ENCODE measurements around the gene TBC1D22B. TPM values are rescaled to one million over a fixed set of nuclear protein-coding genes. Genes with fewer than 3 reads are reported as not detected.
"Not testable (repeated sequence)": the region's sequence is repeated elsewhere in the genome, so short reads cannot be mapped to it uniquely, and the experiment has no call there.

Gene TBC1D22B
- total RNA-seq, 1 experiment from 2014 or later: 5.9 TPM

GRCh38 chr6:37265860-37266259 lies 8.3 kb downstream of the TBC1D22B start:
- DNase-seq (ENCODE audit: low read depth): no peak

DNA sequence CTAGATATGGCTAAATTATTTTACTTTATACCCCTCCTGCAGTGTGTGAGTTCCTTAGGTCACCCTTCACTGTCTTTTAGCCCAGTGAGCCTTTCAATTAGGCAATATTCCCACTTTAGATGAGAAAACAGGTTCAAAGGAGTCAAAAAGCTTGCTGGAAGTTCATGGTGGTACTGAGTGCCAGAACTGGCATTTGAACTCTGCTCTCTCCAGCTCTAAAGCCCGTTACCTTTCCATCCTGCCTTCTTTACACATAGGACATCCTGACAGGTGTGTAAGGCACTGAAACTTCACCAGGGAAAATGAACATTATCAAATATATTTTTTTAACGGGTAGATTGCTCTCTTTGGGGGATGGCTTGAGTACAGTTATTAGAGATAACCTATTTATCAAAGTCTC lies 11.5 kb downstream of the TBC1D22B start:
- no peak for DNase-seq (ENCODE audit: low read depth)

DNA sequence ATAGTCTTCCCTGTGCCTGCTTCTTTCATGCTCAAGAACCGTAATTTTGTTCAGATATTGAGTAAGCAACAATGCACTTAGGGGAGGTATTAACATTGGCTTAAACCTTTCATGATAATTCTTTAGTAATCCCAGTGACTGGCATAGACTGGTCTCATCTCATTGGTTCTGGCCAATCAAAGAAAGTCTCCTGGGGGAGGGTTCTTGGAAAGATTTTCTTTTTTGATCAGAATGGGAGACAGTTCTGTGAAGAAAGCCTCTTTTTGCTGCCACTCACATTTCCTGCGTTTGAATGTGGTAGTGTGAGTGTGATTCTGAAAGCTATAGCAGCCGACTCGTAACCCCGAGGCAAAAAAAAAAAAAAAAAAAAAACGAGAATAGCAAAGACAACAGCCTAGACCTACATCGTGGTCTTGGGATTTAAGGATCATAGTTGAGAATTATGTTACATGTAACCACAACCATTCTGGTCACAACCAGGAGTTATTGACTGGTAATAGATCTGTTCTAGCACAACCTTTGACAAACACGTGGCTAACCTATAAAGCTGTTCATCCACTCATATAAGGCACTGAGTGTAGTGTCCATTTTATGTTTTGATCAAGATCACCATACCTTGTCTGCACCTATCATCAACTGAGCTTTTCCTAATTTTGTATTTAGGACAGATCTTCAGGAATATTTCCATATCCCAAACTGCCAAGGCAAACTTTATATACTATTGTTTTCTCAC lies 15.4 kb downstream of the TBC1D22B start:
- DNase-seq (ENCODE audit: low read depth): no peak

DNA sequence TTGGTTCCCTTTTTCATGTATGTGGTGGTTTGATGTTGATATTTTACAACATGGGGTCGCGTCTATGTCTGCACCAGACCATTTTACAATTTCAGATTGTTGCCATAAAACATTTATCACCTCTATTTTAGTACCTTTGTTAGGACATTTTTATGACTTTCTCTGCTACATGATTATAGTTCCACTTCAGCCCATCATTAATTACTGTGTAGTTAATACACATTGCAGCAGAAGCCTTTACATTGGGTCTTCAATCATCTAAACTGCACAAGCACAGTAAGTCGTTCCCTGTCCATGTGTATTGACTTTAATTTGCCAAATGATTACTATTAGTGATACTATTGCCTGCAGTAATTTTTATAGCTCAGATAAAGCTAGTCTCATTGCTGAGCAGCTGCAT lies 16.1 kb downstream of the TBC1D22B start:
- no peak for DNase-seq (ENCODE audit: low read depth)

- DNase-seq (ENCODE audit: low read depth): no peak
Observed at GRCh38 chr6:37275350-37275749, 17.8 kb downstream of the TBC1D22B start.

GRCh38 chr6:37277001-37277409 lies 19.4 kb downstream of the TBC1D22B start:
- DNase-seq (ENCODE audit: low read depth): no peak

- no peak for DNase-seq (ENCODE audit: low read depth)
Observed at GRCh38 chr6:37279366-37280134, 22.0 kb downstream of the TBC1D22B start.

GRCh38 chr6:37280162-37280887 lies 22.8 kb downstream of the TBC1D22B start:
- DNase-seq (ENCODE audit: low read depth): no peak

- no peak for DNase-seq (ENCODE audit: low read depth)
Observed at GRCh38 chr6:37282371-37282770, 24.8 kb downstream of the TBC1D22B start.

DNA sequence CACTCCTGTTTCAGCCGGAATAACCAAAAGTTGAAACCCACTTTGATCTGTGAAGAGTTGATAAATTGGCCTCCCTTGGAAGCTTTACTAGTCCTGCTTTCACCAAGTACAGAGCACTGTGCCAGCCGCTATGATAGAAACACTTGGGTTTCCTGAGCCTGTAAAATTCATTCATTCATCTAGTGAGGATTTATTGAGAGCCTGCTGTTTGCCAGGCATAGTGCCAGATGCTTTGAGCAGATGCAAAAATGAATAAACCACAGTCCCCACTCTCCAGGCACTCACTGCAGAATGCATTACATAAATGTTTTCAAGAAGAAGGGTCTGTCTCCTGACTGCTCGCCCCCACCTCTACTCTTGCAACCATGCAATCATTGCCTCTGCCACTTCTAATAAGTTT lies 25.7 kb downstream of the TBC1D22B start:
- no peak for DNase-seq (ENCODE audit: low read depth)

DNA sequence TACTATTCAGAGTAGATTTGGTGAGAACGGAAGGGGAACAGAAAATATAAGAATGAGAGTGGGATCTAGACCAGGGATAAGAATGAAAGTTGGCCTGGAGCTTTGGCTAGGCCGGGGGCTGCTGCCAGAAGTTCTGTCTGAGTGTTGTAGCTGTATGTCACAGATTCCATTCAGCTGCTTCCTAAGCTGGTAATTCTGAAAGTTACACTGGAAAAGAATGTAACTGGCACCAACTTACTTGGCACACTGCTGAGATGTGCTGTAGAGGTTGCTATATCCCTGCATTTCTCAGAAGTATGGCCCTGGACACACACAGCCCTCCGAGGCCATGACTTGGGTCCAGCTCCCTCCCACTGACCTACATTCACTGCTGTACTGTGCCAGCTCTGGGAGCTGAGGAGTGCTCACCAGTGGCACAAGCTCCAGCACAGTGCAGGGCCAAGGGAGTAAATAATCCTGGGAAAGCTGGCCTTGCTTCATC lies 26.1 kb downstream of the TBC1D22B start:
- DNase-seq (ENCODE audit: low read depth): no peak

GRCh38 chr6:37284781-37285180 lies 27.2 kb downstream of the TBC1D22B start:
- DNase-seq (ENCODE audit: low read depth): no peak

DNA sequence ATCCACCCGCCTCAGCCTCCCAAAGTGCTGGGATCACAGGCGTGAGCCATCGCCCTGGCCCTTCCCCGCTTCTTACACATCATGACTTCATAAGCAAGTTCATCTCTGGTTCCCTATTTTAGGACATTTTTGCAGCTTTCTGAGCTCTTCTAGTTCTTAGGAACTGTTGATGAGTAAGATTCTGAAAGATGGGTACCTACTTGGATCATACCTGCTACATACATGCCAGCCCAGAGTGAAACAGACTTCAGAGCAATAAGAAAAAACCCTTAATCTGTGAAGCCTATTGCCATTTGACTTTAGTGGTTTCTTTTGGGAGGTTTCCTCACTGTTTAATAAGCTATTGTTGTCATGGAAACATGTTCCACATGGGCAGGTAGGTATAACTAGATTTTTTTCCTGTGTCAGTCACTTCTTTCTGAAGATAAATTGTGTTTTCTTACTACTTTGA lies 28.3 kb downstream of the TBC1D22B start:
- no peak for DNase-seq (ENCODE audit: low read depth)

GRCh38 chr6:37287519-37288157 lies 30.1 kb downstream of the TBC1D22B start:
- DNase-seq (ENCODE audit: low read depth): no peak

GRCh38 chr6:37288247-37288646 lies 30.7 kb downstream of the TBC1D22B start:
- no peak for DNase-seq (ENCODE audit: low read depth)

DNA sequence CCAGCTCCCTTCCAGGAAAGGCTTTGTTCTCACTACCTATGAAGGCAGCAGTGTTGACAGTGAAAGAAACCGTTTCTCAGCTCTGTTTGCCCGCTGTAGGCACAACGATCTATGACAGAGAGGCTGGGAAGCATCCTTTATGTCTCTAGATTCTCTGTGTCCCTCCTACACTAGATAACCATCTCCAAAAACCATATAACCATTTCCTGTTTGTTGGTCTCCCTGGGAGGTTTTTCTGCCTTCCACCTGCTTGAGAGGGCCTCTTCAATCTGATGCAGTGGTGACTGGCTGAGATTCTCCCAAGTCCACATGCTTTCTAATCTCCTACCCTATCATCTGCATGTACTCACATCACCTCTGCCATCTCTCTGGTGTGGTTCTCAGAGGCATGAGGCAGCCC lies 32.4 kb downstream of the TBC1D22B start:
- DNase-seq (ENCODE audit: low read depth): no peak

GRCh38 chr6:37293426-37293825 lies 35.9 kb downstream of the TBC1D22B start:
- no peak for DNase-seq (ENCODE audit: low read depth)

DNA sequence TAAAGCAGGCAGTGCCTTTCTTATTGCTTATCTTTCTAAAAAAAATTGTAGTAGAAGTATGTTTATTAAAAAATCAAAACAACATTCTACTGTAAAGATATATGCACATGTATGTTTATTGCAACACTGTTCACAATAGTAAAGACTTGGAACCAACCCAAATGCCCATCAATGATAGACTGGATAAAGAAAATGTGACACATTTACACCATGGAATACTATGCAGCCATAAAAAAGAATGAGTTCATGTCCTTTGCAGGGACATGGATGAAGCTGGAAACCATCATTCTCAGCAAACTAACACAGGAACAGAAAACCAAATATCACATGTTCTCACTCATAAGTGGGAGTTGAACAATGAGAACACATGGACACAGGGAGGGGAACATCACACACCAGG lies 40.1 kb downstream of the TBC1D22B start:
- not testable (repeated sequence) for DNase-seq (ENCODE audit: low read depth)

- no peak for DNase-seq (ENCODE audit: low read depth)
Observed at GRCh38 chr6:37298958-37299357, 41.4 kb downstream of the TBC1D22B start.

DNA sequence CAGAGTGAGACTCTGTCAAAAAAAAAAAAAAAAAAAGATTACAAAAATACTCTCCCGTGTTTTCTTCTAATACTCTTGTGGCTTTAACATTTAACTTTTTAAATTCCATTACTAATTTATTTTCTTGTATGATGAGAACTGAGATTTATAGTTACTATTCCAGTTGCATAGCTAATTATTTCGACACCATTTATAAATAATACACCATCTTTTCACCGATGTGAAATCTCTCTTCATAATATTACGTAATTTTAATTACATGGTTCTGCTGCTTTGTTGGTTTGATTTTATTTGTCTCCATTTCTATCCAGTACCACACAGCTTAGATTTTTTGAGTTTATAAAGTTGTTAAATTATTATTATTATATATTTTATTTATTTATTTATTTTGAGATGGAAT lies 42.4 kb downstream of the TBC1D22B start:
- DNase-seq (ENCODE audit: low read depth): no peak

- no peak for DNase-seq (ENCODE audit: low read depth)
Observed at GRCh38 chr6:37302086-37302686, 44.6 kb downstream of the TBC1D22B start.
